PC-3 (cell line): ENCODE results near the gene SSC5D. TPM values are rescaled to one million over a fixed set of nuclear protein-coding genes. Genes with fewer than 3 reads are reported as not detected.

Source experiments
- ATAC-seq: fragments of 200-7000 bp; cut with Tn5 transposase; 2 replicates; pipeline ENCODE4 v1.9.1; 2020; ENCODE audit warnings: mild to moderate bottlenecking, moderate library complexity
- BruUV-seq: library from RNA; stranded (reverse); fragments of 400-500 nt; replicated peaks from 2 replicates; lab custom pipeline; 2021; lab: Mats Ljungman, UMichigan
- CTCF ChIA-PET: fragments of 300-600 bp; sonication (Branson Sonifier 250); formaldehyde crosslinking; loops from one replicate; lab custom pipeline; 2022; ENCODE audit warnings: antibody characterized with exemption; lab: Charles Lee
- POLR2A ChIA-PET: fragments of 300-600 bp; sonication (Branson Sonifier 250); formaldehyde crosslinking; loops from one replicate; lab custom pipeline; 2022; ENCODE audit warnings: antibody characterized with exemption; ENCODE audit not compliant: unreplicated experiment; lab: Charles Lee
- DNase-seq: peaks from one replicate; pipeline ENCODE4 v3.0.0-alpha.2; 2015
- H2AFZ ChIP-seq: fragments of 300-600 bp; sonication (generic); 2 replicates; pipeline ENCODE4 v1.6.0; 2016; ENCODE audit warnings: antibody characterized with exemption, low read length
- H3F3A ChIP-seq: fragments of 300-600 bp; sonication (generic); one replicate; pipeline ENCODE4 v1.6.0; 2017; ENCODE audit warnings: antibody characterized with exemption, low read length, control low read depth, mild to moderate bottlenecking; ENCODE audit not compliant: unreplicated experiment
- H3K27ac ChIP-seq: fragments of 300-600 bp; sonication (generic); 2 replicates; pipeline ENCODE4 v1.5.1; 2016; ENCODE audit warnings: mild to moderate bottlenecking, low read length
- H3K27me3 ChIP-seq: fragments of 300-600 bp; sonication (generic); 2 replicates; pipeline ENCODE4 v1.6.1; 2016; ENCODE audit warnings: low read length, mixed read lengths
- H3K36me3 ChIP-seq: fragments of 300-600 bp; sonication (generic); 2 replicates; pipeline ENCODE4 v1.6.1; 2016; ENCODE audit warnings: low read depth, mixed run types, low read length, mixed read lengths
- H3K4me1 ChIP-seq: fragments of 300-600 bp; sonication (generic); 2 replicates; pipeline ENCODE4 v1.5.1; 2016; ENCODE audit warnings: low read length; ENCODE audit not compliant: insufficient read depth
- H3K4me2 ChIP-seq: fragments of 300-600 bp; sonication (generic); 2 replicates; pipeline ENCODE4 v1.6.0; 2016; ENCODE audit warnings: low read length
- H3K4me3 ChIP-seq: fragments of 300-600 bp; sonication (generic); 2 replicates; pipeline ENCODE4 v1.5.1; 2016; ENCODE audit warnings: mild to moderate bottlenecking, low read length, mixed read lengths
- H3K79me2 ChIP-seq: fragments of 300-600 bp; sonication (generic); 2 replicates; pipeline ENCODE4 v1.6.1; 2017; ENCODE audit warnings: low read length, mixed read lengths
- H3K9ac ChIP-seq: fragments of 300-600 bp; sonication (generic); 2 replicates; pipeline ENCODE4 v1.6.0; 2016; ENCODE audit warnings: mild to moderate bottlenecking, low read length
- H3K9me2 ChIP-seq: fragments of 300-600 bp; sonication (generic); replicated peaks from 2 replicates; pipeline ENCODE4 v1.6.1; 2016; ENCODE audit warnings: mixed run types, low read length, mixed read lengths
- H3K9me3 ChIP-seq: fragments of 300-600 bp; sonication (generic); 2 replicates; pipeline ENCODE4 v1.6.1; 2016; ENCODE audit warnings: low read length, mixed read lengths
- H4K20me1 ChIP-seq: fragments of 300-600 bp; sonication (generic); 2 replicates; pipeline ENCODE4 v1.6.1; 2016; ENCODE audit warnings: low read length, mixed read lengths
- CTCF ChIP-seq: fragments of 300-600 bp; sonication (generic); conservative IDR thresholded peaks from 2 replicates; pipeline ENCODE4 v1.5.1; 2017; ENCODE audit warnings: antibody characterized with exemption, low read depth, mild to moderate bottlenecking, low read length
- EZH2 ChIP-seq: fragments of 300-600 bp; sonication (generic); IDR thresholded peaks from one replicate; pipeline ENCODE4 v1.6.1; 2017; ENCODE audit warnings: antibody characterized with exemption, mild to moderate bottlenecking, low read length; ENCODE audit not compliant: unreplicated experiment
- EZH2phosphoT487 ChIP-seq: fragments of 300-600 bp; sonication (generic); IDR thresholded peaks from 2 replicates; pipeline ENCODE4 v1.6.1; 2018; ENCODE audit warnings: mild to moderate bottlenecking, antibody characterized with exemption, low read length, borderline replicate concordance
- intact Hi-C: fragments of 100-400 bp; cut with micrococcal nuclease; formaldehyde crosslinking; loops from 2 replicates; pipeline ENCODE4 v1.9.0; 2023
- total RNA-seq: library from RNA; depleted of rRNA; stranded (reverse); fragments of >200 nt; gene quantifications from 2 replicates; pipeline ENCODE4 v1.2.3, GENCODE V29; 2014

The SSC5D gene
- total RNA-seq, 1 experiment from 2014 or later: not detected

- no TSS peak for BruUV-seq
Measured at GRCh38 chr19:55546822-55547614, 58.8 kb downstream of the SSC5D start.

GRCh38 chr19:55549500-55550320 is 61.5 kb downstream of the SSC5D start:
- Histone ChIP-seq H3K9me3 (no peaks in the 10 kb centered on the region), H3K79me2 (no peaks in the 10 kb centered on the region), H3K4me1 (peaks cover 46% of the 10 kb centered on the region), H3K9ac (peak overlapping the region; percentile 55), H4K20me1 (no peaks in the 10 kb centered on the region), H3K27me3 (no peaks in the 10 kb centered on the region), H3K4me3 (no peak overlapping the region), H3F3A (peaks cover 3% of the 10 kb centered on the region), H3K27ac (peak overlapping the region; percentile 86), H3K4me2 (peak overlapping the region; percentile 46), H3K36me3 (no peaks in the 10 kb centered on the region), H2AFZ (peak overlapping the region; percentile 45), H3K9me2 (no peaks in the 10 kb centered on the region)
- ChIA-PET POLR2A (interaction anchor here (0.5 kb wide), 1 partner anchor 9 kb away, joined by 3 read pairs; no protein-coding TSS in a partner anchor), CTCF (interaction anchor here (0.5 kb wide), 1 partner anchor 17 kb away, joined by 4 read pairs; no protein-coding TSS in a partner anchor)
- DNase-seq (peak; percentile 81), ATAC-seq (peak; percentile 42)
- TSS peak; percentile 86 for BruUV-seq
- intact Hi-C loops: loop anchor here (2.0 kb wide), 1 partner anchor 31 kb away; the partner anchor contains the start of gene ZNF579
- no peak for TF ChIP-seq EZH2
- TF ChIP-seq EZH2phosphoT487: no peak
- no peak for TF ChIP-seq CTCF

More at GRCh38 chr19:55546822-55547614, 58.8 kb downstream of the SSC5D start:
- ATAC-seq (peak; percentile 79), DNase-seq (peak; percentile 92)
- Histone ChIP-seq H4K20me1 (no peaks in the 10 kb centered on the region), H3K9me3 (no peaks in the 10 kb centered on the region), H3K27ac (peak overlapping the region; percentile 80), H3K27me3 (no peaks in the 10 kb centered on the region), H3K4me3 (peak overlapping the region; percentile 38; the same call in 1 of the 2 replicates), H3F3A (peaks cover 3% of the 10 kb centered on the region), H2AFZ (peak overlapping the region; percentile 1; the same call in 1 of the 2 replicates), H3K4me2 (peak overlapping the region; percentile 72), H3K9me2 (no peaks in the 10 kb centered on the region), H3K36me3 (no peaks in the 10 kb centered on the region), H3K9ac (peak overlapping the region; percentile 16), H3K79me2 (no peaks in the 10 kb centered on the region), H3K4me1 (peaks cover 43% of the 10 kb centered on the region)
- intact Hi-C loops: loop anchor here (1.0 kb wide), 1 partner anchor 21 kb away; no protein-coding TSS in a partner anchor
- POLR2A ChIA-PET: no interaction called here
- TF ChIP-seq CTCF: no peak
- TF ChIP-seq EZH2: no peak
- no peak for TF ChIP-seq EZH2phosphoT487
- CTCF ChIA-PET: no interaction called here
